Fibroblast of gingiva (primary cell): ENCODE results near the gene MIDN.
"Not testable (repeated sequence)": the region's sequence is repeated elsewhere in the genome, so short reads cannot be mapped to it uniquely, and the experiment has no call there.

Experiments used
- DNase-seq: peaks from one replicate; pipeline ENCODE4 v3.0.0-alpha.2; 2011; ENCODE audit warnings: low read depth

Gene MIDN

GRCh38 chr19:1246265-1247087 lies 1.9 kb upstream of the MIDN start:
- DNase-seq = not testable (repeated sequence)

DNA sequence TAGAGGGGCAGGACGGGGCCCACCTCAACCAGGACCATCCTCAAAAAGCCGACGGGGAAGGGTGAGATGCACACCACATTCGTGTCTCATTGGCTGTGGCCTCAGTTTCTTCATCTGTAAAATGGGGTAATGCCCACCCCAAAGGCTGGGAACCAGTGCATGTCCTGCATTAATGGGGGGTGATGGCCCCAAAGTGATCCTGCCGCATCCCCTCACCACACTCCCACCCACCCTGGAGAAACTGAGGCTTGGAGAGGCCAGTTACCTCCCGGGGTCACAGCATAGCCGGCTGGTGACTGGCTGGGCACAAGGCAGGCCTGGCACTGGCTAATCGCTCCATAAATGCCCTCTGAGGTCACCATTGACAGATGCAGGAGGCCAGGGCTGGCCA lies 640 bp upstream of the MIDN start:
- no peak for DNase-seq

DNA sequence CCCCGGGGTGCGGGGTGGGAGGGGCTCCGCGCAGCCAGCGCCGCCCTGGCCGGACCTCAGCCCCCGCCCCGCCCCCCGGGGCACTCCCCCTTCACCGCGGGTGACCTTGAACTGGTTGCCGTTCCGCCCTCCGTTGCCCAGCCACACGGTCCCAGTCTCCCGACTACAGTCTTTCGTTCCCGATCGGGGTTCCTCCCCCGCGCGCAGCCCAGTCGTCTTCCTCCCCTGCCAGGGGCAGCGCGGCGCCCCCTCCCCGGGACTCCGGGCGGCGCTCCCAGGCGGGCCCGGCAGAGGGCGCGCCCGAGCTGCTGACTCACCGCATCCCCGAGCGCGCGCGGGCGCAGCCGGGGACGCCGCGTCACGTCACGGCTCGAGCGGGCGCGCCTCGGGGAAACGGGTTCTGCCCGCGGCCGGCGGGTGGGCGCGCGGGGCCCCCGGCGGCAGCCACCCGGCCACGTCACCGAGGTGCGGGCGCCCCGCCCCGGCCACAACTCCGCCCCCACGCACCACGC lies 459 bp downstream of the MIDN start:
- DNase-seq = no peak

- DNase-seq = peak; percentile 97
Observed at GRCh38 chr19:1249298-1249989, 1.1 kb downstream of the MIDN start.

DNA sequence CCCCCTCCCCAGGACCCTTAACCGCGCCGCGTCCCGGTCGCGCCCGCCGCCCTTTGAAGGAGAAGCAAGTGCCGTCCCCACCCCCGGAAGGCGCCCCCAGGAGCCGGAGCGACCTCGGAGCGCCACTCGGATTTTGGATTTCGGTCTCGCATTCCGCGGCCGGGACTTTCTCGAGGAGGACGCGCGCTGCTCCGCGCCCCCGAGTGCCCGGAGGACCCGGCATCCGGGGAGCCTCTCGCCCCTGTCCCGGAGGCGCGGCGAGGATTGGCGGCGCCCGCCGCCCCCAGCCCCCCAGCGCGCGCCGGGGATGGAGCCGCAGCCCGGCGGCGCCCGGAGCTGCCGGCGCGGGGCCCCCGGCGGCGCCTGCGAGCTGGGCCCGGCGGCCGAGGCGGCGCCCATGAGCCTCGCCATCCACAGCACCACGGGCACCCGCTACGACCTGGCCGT lies 1.6 kb downstream of the MIDN start:
- no peak for DNase-seq

DNA sequence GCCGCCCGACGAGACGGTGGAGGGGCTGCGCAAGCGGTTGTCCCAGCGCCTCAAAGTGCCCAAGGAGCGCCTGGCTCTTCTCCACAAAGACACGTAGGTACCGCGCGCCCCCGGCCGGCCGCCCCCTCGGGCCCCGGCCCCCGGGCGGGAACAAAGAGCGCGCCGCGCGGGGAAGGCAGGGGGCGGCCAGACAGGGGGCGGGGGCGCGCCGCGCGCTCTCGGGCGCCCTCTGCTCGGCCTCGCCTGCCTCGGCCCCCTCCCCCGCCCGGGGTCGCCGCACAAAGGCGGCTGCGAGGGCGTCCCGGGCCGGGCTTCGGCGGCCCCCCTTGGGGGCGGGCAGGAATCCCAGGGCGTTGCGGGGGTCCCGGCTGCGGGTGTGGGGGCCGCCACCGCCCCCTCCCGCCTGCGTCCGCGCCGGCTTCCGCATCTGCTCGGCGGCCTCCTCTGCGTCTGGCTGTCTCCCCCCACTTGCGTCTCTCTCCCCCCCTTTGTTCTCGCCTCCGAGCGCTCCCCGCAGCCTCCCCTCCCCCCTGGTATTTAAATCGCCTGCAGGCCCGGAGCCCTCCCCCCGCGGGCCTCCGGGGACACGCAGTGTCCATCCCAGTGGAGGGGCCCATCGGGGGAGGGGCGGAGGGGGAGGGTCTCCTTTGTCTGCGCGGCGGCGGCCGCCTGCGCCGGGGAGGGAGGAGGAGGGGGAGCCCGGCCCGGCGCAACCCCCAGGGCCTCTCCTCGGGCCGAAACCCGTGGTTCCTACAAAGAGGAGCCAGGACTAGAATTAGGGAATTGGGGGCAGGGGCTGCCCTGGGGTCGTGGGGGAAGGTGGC lies 2.3 kb downstream of the MIDN start:
- peak; percentile 78 for DNase-seq

DNA sequence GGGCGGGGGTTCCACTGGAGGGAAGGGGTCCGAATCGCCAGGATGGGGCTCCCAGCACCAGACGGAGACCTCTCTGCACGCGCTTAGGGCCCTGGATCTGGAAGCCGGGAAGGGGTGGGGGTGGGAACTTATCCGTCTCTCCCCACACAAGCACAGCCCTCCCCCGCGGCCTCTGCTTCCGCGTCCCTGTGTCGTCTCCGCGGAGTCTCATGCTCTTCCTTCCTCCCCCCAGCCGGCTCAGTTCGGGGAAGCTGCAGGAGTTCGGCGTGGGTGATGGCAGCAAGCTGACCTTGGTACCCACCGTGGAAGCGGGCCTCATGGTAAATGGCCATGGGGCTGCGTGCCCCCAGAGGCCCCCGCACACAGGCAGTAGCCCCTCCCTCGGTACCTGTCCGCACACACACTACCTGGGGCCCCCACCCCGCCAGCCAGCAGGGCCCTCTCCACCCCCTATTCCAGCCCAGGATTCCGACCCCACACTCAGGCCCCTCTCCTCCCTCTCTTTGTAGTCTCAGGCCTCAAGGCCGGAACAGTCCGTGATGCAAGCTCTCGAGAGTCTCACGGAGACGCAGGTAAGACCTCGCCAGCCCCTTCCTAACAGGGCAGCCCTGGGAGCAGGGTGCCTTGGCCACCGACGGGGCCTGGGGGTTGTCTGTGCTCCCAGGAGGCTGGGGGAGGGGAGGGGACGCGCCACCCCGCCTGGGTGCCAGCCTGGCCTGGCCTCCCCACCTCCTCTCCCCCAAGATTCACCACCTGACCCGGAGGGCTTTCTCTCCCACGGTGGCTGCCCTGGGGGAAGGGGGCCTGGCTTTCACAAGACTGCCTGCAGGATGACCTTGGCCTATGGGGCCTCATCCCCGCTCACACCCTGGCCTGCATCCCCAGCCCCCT lies 3.2 kb downstream of the MIDN start:
- peak; percentile 65 for DNase-seq

- peak; percentile 99 for DNase-seq
Observed at GRCh38 chr19:1252221-1252820, 3.9 kb downstream of the MIDN start.

DNA sequence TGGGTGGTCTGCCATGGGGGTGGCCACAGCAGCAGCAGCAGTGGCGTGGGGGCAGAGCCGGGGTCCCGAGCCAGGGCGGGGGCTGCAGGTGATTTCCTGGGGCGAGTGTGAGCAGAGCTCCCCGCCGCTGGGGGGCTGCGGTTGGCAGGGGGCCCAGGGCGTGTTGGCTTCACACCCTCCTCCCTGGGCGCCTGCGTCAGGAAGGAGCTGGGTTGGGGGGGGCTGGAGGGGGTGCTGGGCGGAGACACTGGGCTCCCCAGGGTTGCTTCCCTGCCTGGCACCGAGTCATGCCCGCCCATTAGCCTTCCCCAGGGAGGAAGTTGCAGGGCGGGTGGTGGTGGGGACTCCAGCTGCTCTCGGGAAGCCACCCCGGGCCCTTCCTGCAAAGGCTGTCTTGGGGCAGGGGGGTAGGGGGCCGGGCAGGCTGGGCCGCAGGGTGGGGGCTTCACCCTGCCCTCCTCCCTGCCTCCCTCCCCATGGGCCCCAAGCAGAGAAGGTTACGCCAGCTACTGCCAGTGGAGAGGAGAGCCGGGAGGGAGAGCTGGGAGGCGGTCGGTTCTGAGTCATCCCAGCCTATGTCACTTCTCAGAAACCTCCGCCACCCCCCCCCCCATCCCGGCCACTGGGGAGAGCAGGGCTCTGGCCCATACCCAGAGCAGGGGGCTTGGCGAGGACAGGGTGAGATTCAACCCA lies 4.6 kb downstream of the MIDN start:
- DNase-seq = peak; percentile 100

DNA sequence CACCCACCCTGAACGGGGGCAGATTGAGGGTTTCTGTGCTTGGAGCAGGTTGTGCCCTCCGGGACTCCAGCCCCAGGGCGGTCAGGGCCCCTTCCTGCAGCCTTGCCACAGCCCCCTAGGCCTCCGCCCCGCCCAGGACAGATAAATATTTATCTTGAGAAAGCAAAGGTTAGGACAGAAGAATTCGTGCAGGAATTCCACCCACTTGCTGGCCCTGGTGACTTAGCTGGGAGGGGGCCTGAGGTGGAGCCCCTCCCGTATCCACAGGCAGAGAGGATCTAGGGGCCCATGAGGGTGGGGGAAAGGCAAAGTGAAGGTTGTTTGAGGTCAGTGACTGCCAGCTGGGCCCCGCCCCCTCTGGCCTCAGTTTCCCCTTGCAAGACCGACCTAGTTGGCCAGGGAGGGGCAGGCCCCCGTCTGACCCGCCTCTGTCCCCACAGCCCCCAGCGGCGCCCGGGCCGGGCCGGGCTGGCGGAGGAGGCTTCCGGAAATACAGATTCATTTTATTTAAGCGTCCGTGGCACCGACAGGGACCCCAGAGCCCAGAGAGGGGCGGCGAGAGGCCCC lies 5.2 kb downstream of the MIDN start:
- no peak for DNase-seq

- peak; percentile 61 for DNase-seq
Observed at GRCh38 chr19:1254081-1254527, 5.7 kb downstream of the MIDN start.

DNA sequence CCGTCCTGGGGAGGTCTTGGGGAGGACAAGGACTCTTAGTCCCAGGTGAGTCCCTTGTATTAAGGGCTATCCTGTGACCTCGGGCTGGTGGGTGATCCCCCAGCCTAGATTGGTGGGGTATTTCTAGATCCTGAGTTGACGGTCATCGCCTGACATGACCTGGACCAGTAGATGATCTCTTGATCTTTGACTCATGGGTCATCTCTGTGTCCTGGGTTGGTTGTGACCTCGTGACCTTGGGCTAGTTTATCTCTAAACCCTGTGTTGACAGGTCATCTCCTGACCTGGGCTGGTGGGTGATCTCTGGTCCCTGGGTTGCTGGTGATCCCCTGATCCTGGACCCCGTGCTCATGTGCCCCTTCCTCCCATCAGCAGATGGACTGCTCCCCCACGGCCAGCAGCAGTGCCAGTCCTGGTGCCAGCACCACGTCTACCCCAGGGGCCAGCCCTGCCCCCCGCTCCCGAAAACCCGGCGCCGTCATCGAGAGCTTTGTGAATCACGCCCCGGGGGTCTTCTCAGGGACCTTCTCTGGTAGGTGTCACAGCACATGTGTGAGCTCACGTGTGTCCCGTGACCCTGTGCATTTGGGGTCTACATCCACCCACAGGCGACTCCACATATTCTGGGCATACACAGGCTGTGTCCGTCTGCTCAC lies 6.3 kb downstream of the MIDN start:
- DNase-seq = no peak

GRCh38 chr19:1255186-1256161 lies 7.1 kb downstream of the MIDN start:
- no peak for DNase-seq

GRCh38 chr19:1256646-1257474 lies 8.5 kb downstream of the MIDN start:
- no peak for DNase-seq

GRCh38 chr19:1257475-1258162 lies 9.2 kb downstream of the MIDN start:
- DNase-seq = no peak

GRCh38 chr19:1258163-1258492 lies 9.7 kb downstream of the MIDN start:
- no peak for DNase-seq
